ENCODE data around the gene SMCP.

Gene SMCP

DNA sequence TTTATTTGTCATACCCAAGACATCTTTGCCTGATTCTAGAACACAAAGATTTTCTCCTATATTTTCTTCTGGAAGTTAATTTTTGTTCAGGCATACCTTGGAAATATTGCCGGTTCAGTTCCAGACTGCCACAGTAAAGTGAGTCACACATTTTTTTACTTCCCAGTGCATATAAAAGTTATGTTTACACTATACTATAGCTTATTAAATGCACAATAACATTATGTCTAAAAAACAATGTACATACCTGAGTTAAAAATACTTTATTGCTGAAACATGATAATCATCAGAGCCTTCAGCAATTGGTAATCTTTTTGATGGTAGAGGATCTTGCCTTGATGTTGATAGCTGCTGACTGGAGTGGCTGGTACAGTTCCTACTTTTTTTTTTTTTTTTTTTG, 10.0 kb downstream of the SMCP start:
- DNase-seq: no peak

DNA sequence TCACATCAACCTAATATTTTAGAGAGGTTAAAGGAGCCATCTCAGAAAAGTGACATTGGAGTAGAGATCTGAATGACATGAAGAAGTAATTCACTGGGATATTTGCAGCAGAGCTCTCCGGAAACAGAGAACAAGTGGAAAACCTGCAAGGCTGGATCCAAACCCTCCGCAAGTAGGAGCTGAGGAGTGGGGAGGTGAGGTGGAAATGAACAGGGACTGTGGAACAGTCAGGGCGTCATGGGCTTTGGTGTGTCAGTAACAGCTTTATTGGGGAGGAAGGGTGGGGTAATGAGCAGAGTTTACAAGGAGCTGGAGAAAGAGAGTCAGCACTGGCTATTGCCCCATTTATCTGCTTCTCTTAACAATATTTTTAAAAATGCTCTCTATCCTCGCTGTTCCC, 20.9 kb downstream of the SMCP start:
- DNase-seq: no peak

DNA sequence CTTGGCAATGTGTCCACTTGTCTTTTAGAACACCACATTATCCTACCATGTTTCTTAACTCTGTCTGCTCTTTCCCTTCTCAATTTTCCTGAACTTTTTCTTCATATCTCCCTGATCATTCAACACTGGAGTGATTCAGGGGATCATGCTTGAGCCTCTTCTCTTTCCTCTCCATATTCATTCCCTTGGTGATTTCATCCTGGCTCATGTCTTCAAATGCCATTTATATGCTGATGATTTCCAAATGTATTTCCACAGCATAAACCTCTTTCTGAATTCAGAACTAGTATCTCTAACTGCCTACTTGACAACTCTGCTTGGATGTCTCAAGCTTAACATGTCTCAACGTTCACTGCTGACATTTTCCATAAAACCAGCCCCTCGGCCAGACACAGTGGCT, 21.8 kb downstream of the SMCP start:
- no peak for DNase-seq

DNA sequence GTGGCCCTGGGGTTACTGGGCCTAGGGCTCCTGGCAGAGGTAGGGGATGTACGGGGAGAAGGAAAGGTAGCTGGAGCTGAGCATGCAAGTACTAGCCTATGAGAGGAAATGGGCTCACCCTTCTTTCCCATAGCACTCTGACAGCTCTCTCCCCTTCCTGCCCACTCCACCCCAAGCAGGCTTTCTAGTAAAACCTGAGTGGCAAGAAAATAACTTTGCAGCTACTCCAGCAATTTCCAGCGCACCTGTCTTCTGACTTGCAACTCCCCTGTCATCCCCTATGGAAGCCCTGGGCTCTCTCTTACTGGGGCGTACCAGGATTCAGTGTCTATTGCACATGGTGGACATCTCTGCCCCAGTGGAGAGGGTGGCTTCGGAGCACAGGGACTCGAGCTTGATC, 23.5 kb downstream of the SMCP start:
- no peak for DNase-seq

DNA sequence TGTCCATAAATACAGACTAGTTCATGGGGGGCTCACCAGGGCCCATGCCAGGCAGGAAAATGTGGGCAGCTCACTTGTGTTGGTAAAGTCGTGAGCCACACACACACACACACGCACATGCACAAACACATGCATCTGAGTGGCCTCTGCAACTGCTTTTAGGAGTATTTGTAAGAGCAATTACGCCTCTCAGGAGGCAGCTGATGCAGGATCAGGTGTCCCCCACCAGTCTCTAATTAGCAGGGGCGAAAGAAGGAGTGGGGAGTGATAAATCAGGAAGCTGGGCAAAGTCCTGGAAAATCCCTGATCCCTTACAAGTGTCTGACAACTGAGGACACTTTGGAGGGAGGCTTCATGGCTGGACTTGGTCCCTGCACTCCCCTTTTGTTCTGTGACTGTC, 24.5 kb downstream of the SMCP start:
- DNase-seq: no peak

DNA sequence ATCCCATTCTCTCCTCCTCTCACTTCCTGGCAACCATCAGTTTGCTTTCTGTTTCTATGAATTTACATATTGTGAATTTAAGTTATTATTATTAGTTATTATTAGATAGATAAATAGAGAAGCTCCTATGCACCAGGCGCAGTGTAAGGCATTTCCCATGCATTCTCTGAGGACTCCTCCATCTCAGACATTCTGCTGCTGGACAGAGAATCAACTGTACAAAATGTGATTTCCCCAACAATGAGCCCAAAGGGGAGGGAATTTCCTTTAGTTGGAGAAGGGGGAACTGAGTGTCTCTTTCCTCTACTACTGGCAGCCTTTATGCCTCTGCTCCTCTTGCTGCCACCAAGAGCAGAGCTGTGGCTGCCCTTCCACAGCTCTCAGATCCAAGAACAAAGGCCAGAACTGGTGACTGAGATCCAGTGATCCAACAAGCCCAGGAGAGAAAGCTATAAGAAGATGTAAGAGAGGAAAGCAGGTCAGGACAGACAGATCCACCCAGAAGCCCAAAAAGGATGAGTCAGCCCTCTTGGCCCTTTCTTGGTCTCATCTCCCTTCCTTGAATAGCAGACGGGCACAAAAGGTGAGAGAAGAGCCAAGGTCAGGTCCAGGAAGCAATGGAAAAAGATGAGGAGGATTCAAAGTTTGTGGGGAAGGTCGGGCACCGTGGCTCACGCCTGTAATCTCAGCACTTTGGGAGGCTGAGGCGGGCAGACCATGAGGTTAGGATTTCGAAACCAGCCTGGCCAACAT, 26.7 kb downstream of the SMCP start:
- DNase-seq: no peak

DNA sequence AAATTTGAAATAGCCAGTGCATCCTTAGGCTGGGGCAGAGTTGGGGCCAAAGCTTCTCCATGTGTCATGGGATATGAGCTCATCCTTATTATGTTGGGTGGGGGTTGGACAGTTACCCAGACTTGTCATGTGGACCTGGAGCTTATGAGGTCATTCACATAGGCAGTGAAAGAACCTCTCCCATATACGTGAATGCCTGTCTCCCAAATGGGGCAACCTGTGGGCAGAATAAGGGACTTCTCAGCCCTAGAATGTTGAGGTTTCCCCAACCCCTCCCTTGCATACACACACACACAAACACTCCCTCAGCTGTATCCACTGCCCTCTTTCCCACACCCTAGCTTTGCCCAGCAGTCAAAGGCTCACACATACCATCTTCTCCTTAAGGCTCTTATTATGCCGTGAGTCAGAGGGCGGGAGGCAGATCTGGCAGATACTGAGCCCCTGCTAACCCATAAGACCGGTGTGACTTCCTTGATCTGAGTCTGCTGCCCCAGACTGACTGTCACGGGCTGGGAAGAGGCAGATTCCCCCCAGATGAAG, 28.0 kb downstream of the SMCP start:
- no peak for DNase-seq

DNA sequence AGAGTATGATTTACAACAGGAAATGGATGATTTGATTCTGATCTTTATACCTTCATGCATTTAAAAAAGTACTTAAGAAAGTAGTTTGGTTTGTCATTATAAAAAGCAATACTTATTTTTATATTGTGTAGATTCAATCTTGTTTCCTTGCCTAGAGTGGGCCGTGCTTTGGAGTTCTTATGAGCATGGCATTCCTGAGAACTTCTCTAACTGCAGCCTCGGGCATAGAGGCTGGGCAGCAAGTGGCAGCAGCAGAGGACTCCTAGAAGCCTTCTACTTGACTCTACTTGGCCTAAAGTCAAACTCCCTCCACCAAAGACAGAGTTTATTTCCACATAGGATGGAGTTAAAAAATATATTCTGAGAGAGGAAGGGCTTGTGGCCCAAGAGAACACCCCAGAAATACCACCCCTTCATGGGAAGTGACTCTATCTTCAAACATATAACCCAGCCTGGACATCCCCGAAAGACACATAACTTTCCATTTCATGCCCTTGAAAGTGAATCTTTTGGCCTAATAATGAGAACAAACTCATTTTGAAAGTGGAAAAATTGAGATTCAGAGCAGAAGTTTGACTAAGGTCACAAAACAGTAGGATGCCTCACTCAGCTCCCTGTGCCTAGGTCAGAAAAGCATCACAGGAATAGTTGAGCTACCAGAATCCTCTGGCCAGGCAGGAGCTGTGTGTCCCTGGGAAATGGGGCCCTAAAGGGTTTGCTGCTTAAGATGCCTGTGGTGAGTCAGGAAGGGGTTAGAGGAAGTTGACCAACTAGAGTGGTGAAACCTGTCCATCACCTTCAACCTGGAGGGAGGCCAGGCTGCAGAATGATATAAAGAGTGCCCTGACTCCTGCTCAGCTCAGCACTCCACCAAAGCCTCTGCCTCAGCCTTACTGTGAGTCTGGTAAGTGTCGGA, 29.8 kb downstream of the SMCP start, which contains the start of gene IVL:
IVL (plus strand) TSS at position 861 of the 916 bp plus-strand sequence. CDS start 1,252 bp downstream, outside the sequence.
- no peak for DNase-seq

DNA sequence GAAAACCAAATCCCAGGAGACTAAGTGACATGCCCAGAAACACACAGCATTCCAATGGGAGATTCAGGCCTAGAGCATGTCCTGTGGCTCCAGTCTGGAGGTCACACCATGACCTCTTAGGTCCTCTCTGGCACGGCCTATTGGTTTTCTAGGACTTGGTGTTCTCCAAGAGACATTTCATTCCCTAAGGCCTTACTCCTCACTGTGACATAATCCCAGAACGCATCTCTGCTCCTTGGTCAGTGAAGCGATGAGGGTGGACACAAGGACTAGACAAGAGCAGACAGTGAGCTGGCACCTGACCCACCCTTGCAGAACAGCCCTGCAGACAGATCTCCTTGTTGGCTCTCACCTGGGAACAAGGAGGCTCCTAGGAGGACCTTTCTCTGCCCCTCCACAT, 31.1 kb downstream of the SMCP start:
- DNase-seq: no peak

DNA sequence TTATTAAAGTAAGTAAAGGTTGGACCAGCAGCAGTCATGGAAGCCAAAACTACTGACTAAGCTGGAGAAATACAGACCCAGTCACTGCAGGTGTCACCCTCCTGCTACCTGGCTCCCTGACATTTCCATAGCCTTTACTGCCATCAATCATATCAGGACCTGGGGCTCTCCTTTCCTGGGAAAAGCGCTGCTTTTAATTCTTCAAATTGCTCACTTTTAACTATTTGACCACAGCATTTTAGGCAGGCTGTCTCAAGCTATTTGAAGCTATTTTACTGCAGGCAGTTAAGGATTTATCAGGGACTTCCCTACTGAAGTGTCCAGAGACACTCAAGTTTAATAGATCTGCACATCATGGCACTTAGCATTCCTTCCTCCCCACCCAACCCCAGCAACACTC, 34.3 kb downstream of the SMCP start:
- DNase-seq: no peak

DNA sequence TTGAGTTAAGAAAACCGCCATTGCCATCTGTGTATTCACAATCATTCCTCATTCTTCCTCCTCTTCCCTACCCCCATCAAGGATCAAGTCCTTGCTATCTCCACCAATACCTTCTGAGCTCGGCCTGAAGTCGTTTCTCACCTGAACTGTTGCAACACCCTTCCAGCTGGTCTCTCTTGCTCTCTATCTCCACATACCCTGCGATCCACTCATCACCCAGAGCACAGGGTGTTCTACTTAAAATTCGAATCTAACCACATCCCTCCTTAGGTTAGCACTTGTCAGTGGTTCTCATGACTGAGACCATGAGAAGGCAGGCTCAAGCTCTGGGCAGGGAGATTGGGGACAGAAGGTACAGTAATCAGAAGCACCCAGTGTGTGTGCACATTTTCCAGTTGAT, 34.8 kb downstream of the SMCP start:
- DNase-seq: no peak

DNA sequence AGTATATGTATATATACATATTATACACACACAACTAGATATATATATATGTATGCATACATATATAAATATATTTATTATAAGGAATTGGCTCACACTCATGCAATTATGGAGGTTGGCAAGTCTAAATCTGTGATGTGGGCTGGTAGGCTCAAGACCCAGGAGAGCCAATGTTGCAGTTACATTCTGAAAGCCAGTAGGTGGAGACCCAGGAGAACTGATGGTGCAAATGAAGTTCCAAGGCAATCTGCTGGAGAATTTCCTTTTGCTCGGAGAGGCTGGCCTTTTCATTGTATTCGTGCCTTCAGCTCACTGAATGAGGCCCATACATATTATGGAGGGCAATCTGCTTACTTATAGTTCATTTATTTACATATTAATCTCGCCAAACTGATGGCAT, 39.7 kb downstream of the SMCP start:
- no peak for DNase-seq

DNA sequence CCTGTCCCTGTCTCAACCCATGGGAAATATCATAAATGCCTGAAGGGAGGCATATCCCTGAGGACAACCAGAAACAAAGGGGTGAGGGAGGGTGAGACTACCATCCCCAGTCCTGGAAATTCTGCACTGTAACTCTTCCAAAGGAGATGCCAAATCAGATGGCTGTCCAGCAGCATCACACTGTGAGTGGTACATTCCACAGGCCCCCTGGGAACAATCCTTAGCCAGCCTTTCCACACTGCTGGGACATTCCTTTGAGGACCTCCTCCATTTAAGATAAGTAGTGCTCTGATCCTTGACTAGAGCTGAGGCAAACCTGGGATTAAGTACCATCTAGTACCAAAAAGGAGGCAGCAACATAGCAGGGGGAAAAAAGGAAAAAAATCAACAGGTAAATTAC, 40.9 kb downstream of the SMCP start:
- no peak for DNase-seq

DNA sequence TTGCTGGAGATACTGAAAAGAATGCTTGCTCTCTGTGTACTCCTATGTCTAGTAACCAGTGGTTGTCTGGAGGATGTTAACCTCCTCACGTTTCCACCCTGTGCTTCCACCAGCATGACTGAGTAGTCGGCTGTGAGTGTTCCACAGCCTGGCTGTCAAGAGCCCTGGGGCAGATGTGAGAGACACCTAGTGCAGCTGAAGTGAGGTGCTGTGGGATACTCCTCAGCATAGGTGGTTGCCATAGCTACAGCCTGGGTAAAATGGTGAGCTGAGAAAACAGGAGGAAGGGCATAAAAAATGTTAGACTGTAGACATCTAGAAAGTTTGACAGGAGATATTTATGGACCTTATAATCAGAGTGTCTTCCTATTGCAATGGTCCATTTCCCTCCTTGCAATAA, 46.1 kb downstream of the SMCP start:
- DNase-seq: no peak

DNA sequence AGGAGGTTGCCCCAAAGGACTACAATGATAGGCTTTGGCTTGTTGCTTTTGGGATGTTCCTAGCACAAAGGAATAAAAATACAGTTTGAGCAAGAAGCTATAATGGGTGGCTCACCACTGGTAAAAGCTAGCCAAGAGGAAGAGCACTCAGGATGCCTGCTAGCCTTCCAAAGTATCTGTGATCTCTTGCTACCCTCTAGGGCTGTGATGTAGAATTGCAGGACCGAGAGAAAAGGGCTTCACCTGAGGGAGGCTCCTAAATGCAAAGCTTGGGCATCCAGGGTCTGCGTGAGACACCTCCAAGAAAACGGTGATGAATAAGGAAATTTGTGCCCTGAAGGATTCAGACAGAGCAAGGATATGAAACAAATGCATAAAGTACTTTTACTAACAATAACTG, 48.0 kb downstream of the SMCP start:
- no peak for DNase-seq

DNA sequence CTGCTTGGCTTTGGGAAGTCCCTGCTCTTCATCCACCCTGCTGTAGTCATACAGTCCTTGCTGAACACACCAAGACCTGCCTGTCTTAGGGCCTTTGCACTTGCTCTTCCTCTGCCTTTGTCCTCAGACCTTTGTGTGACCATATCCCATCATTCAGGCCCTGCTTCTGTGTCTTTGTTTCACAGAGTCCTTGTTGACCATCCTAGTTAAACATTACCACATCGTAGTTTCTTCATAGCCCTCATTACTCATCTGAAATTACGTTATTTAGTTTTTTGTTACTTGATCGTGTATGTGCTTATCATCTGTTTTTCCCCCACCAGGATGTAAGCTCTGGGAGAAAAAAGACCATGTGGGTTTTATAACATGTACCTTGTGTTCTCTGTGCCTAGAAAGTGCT, 50.5 kb downstream of the SMCP start:
- no peak for DNase-seq

DNA sequence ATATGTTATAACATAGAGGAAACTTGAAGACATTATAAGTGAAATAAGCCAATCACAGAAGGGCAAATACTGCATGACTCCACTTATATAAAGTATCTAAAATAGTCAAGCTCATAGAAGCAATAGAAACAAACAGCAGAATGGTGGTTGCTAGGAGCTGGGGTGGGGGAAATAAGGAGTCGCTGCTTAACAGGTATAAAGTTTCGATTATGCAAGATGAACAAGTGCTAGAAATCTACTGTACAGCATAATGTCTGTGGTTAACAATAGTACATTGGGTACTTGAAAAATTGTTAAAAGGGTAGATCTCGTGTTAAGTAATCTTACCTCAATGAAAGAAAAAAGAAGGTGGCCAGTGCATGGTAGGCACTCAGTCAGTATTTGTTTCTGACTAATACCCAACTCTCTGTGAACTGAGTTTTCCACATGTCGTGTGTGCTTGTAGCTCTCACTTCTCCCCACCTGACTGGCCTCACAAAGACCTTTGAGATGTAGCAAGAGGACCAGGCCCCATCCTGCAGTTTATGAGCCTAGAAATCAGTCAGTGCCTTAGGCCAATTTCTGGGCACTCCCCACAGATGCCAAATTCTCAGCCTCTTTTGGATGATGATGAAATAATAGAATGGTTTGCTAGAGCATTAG, 54.2 kb downstream of the SMCP start:
- DNase-seq: no peak

DNA sequence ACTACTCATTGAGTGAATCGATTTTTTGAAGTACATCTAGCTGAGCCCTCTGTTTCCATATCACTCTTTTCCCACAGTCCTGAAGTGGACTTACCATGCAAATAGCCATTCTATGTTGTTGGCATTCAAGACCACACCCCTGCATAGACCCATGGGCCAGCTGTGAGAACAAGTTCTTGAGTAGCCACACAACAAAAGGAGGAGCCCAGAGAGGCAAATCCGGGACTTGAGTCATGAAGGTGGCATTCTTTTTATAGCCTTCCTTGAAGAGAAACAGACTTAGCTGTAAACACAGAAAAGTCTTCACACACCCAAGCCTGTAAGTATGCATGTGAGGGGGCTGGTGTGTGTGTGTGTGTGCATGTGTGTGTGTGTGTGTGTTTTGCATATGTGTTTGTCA, 55.1 kb downstream of the SMCP start:
- DNase-seq: no peak
